Ascending aorta (tissue), 2 donors: ENCODE results near the gene HSD3B7. TPM values are rescaled to one million over a fixed set of nuclear protein-coding genes. Genes with fewer than 3 reads are reported as not detected.
A peak's percentile ranks its signal among the peaks of the same experiment; 100 is the strongest.

Experiments used
- DNase-seq, 2 donors: peaks; one replicate each; pipeline ENCODE4 v3.0.0-alpha.2; 2019; ENCODE audit warnings: low spot score in 2 of 2
- H3K27ac ChIP-seq, 2 donors: fragments of 200-600 bp; sonication (generic); one replicate each; pipeline ENCODE4 v1.5.1; 2016 to 2017; ENCODE audit warnings: mild to moderate bottlenecking in 1 of 2
- H3K27me3 ChIP-seq: fragments of 200-600 bp; sonication (generic); one replicate; pipeline ENCODE4 v1.5.1; 2017
- H3K36me3 ChIP-seq, 2 donors: fragments of 200-600 bp; sonication (generic); one replicate each; pipeline ENCODE4 v1.5.1; 2016
- H3K4me1 ChIP-seq, 2 donors: fragments of 200-600 bp; sonication (generic); one replicate each; pipeline ENCODE4 v1.5.1; 2016 to 2017; ENCODE audit warnings: mild to moderate bottlenecking in 1 of 2
- H3K4me3 ChIP-seq, 2 donors: fragments of 200-600 bp; sonication (generic); one replicate each; pipeline ENCODE4 v1.5.1; 2016 to 2017; ENCODE audit warnings: mild to moderate bottlenecking in 1 of 2
- H3K9me3 ChIP-seq, 2 donors: fragments of 200-600 bp; sonication (generic); one replicate each; pipeline ENCODE4 v1.5.1; 2016
- intact Hi-C: fragments of 100-400 bp; cut with DNase I; formaldehyde crosslinking; loops from one replicate; pipeline ENCODE4 v1.15.1; 2023
- total RNA-seq: library from RNA; depleted of rRNA; stranded (reverse); fragments of >200 nt; gene quantifications from one replicate; pipeline ENCODE4 v1.1.0, GENCODE V29; 2016
- TF ChIP-seq, protein P1 (sequence below), 3 experiments: fragments of 200-600 bp in 2 of 3; fragments of 450-650 bp in 1 of 3; sonication (generic) in 2 of 3; IDR thresholded peaks; one replicate each; pipeline ENCODE4 v1.5.1; 2016 to 2019; ENCODE audit warnings: antibody characterized with exemption in 3 of 3, mild to moderate bottlenecking in 1 of 3, moderate library complexity in 1 of 3

Gene HSD3B7
- total RNA-seq, 1 donor from 2014 or later, result 35.2 TPM

- Histone ChIP-seq H3K4me3 (no peak overlapping the region), H3K4me1 (peaks cover 11 to 36% of the 10 kb centered on the region in 2 donors), H3K36me3 (no peaks in the 10 kb centered on the region), H3K27ac (peak overlapping the region; percentile 17 to 93), H3K27me3 (no peaks in the 10 kb centered on the region), H3K9me3 (no peaks in the 10 kb centered on the region)
- DNase-seq, result peak in 1 of 2 donors; percentile 80
- TF ChIP-seq, protein P1, sequence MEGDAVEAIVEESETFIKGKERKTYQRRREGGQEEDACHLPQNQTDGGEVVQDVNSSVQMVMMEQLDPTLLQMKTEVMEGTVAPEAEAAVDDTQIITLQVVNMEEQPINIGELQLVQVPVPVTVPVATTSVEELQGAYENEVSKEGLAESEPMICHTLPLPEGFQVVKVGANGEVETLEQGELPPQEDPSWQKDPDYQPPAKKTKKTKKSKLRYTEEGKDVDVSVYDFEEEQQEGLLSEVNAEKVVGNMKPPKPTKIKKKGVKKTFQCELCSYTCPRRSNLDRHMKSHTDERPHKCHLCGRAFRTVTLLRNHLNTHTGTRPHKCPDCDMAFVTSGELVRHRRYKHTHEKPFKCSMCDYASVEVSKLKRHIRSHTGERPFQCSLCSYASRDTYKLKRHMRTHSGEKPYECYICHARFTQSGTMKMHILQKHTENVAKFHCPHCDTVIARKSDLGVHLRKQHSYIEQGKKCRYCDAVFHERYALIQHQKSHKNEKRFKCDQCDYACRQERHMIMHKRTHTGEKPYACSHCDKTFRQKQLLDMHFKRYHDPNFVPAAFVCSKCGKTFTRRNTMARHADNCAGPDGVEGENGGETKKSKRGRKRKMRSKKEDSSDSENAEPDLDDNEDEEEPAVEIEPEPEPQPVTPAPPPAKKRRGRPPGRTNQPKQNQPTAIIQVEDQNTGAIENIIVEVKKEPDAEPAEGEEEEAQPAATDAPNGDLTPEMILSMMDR (IDR thresholded peaks at IDR 0.05), result peak; percentile 38 to 60 (median 52)
- intact Hi-C loops, result no loop called here
Observed at GRCh38 chr16:30953511-30954124, 31.4 kb upstream of the HSD3B7 start.

DNA sequence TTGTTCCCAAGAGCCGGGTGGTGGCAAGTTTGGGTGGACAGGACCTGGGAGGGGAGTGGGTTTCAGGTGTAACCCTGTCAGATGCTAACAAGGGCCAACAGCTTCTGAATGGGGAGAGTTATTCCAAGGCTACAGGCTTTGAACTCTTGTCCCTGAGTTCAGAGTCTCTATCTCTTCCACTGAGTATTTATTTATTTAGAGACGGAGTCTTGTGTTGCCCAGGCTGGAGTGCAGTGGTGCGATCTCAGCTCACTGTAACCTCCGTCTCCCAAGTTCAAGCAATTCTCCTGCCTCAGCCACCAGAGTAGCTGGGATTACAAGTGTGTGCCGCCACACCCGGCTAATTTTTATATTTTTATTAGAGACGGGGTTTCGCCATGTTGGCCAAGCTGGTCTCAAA is 30.0 kb upstream of the HSD3B7 start:
- Histone ChIP-seq H3K4me1 (peaks cover 7 to 45% of the 10 kb centered on the region in 2 donors), H3K9me3 (no peaks in the 10 kb centered on the region), H3K27me3 (no peaks in the 10 kb centered on the region), H3K27ac (no peak overlapping the region), H3K4me3 (no peak overlapping the region), H3K36me3 (peaks cover 1 to 9% of the 10 kb centered on the region in 2 donors)
- intact Hi-C loops, result loop anchor here (5.0 kb wide), 1 partner anchor 42 kb away; no protein-coding TSS in a partner anchor
- TF ChIP-seq, protein P1 (IDR thresholded peaks at IDR 0.05), result no peak
- no peak for DNase-seq

DNA sequence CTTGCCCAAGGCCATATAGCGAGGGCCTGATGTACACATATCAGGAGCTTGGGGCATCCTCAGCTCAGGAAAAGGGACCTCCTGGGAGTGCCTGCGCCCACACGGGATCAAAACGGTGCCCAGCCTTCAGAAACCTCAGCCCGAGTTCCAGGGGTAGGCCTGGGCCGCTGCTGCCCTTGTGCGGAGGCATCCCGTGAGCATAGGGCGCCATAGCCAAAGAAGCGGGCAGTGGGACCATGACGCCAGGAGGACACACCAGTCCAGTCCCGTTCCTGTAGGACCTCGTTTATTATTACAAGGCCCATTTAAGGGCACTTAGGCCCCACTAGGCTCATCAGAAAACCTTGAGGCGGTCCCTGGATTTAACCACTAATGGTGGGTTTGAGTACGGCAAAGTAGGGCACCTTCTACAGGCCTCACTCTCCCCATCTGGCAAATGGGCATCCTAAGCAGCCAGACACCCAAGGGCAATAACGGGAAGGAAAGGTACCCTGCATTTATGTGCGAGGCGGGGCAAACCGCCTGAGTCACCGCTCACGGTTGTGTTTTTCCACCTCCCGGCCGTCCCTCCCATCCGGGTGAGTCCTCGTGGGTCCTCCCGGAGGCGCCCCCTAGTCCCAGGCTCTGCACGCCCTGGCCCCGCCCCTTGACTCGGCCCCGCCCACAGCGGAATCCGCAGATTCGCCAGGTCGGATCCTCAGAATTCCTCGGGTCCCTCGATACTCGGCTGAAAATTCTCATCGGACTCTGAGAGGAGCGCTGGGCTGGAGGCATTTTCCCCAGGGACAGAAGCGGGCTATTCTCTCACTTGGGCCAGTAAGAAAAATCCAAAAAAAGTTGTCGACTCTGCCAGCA is 28.2 kb upstream of the HSD3B7 start:
- DNase-seq, result peak in 1 of 2 donors; percentile 91
- H3K9me3 ChIP-seq, result no peaks in the 10 kb centered on the region
- intact Hi-C loops, result loop anchor here (1.0 to 5.0 kb wide), 4 partner anchors 34 to 116 kb away; partner anchors contain the start of genes BCL7C and FBXL19
- peaks cover 3 to 28% of the 10 kb centered on the region in 2 donors for H3K4me1 ChIP-seq
- H3K36me3 ChIP-seq, result peaks cover 18 to 26% of the 10 kb centered on the region in 2 donors
- TF ChIP-seq, protein P1 (IDR thresholded peaks at IDR 0.05), result peak in 1 of 3 experiments; percentile 21
- H3K27ac ChIP-seq, result peak overlapping the region; percentile 98 to 99
- H3K4me3 ChIP-seq, result peak overlapping the region; percentile 94 to 95
- H3K27me3 ChIP-seq, result no peaks in the 10 kb centered on the region

DNA sequence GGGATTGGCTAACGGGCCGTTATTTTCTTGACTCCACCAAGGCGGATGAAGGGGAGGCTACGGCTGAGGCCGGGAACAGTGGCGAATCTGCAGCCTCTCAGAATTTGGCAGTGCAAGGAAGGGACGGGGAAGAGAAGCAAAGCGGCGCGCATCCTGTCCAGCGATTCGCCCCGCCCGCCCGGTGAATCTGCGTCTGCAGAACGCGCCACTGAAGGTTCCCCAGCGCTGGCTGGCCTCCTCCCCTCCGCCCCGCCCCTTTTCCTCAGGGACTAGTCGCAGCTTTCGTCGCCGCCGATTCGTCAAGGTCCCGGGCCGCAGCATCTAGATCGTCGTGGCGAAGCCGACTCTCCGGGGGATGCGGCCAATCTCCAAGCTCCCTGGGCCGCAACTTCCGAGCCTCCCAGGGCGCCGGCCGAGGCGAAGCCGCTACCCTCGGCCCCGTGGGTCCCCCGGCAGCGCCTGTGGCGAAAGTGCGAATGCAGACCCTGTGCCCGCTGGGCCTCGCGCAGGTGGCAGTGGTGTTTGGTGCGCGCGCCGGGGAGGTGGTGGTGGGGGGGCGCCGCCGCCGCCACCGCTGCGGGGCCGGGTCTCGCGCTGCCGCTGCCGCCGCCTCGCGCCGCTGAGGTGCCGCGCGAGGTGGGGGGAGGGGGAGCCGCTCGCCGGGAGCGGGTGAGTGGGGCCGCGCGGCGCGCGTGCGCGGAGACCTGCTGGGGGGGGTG is 27.4 kb upstream of the HSD3B7 start, which contains the start of gene SETD1A:
Gene SETD1A (plus strand): TSS at position 299 of the 719 bp plus-strand sequence. CDS start 978 bp downstream, outside the sequence.
- H3K4me1 ChIP-seq, result peaks cover 3 to 22% of the 10 kb centered on the region in 2 donors
- DNase-seq, result peak; percentile 81 to 98
- TF ChIP-seq, protein P1 (IDR thresholded peaks at IDR 0.05), result peak in 1 of 3 experiments; percentile 11
- peaks cover 26 to 34% of the 10 kb centered on the region in 2 donors for H3K36me3 ChIP-seq
- H3K27ac ChIP-seq, result peak within 1 kb of the TSS; percentile 98 to 99
- no peaks in the 10 kb centered on the region for H3K27me3 ChIP-seq
- peak within 1 kb of the TSS; percentile 94 to 95 for H3K4me3 ChIP-seq
- no peaks in the 10 kb centered on the region for H3K9me3 ChIP-seq
- intact Hi-C loops, result loop anchor here (1.0 to 5.0 kb wide), 4 partner anchors 34 to 116 kb away; partner anchors contain the start of genes BCL7C and FBXL19
